HFF-Myc (cell line): ENCODE measurements around the gene C1QC.

Source experiments
- DNase-seq: peaks from one replicate; pipeline ENCODE4 v3.0.0-alpha.2; 2011; ENCODE audit warnings: low read depth; ENCODE audit errors: extremely low read depth
- H3K4me3 ChIP-seq: replicated peaks from 2 replicates; pipeline ENCODE4 v1.5.1; 2011; ENCODE audit warnings: low read depth, mild to moderate bottlenecking, control low read depth, low read length
- CTCF ChIP-seq: IDR thresholded peaks from 2 replicates; pipeline ENCODE4 v1.5.1; 2012; ENCODE audit warnings: mild to moderate bottlenecking, low read depth, low read length, control low read depth; ENCODE audit errors: missing control alignments

Gene C1QC

GRCh38 chr1:22600071-22600816 lies 43.2 kb upstream of the C1QC start:
- no peak overlapping the region for H3K4me3 ChIP-seq
- no peak for DNase-seq
- TF ChIP-seq CTCF = no peak

GRCh38 chr1:22600817-22601605 lies 42.4 kb upstream of the C1QC start:
- H3K4me3 ChIP-seq = no peak overlapping the region
- TF ChIP-seq CTCF = no peak
- DNase-seq = no peak

GRCh38 chr1:22601610-22602009 lies 41.8 kb upstream of the C1QC start:
- H3K4me3 ChIP-seq = no peak overlapping the region
- DNase-seq = no peak
- TF ChIP-seq CTCF = no peak

- DNase-seq = no peak
- H3K4me3 ChIP-seq = no peak overlapping the region
- no peak for TF ChIP-seq CTCF
Measured at GRCh38 chr1:22602060-22602740, 41.2 kb upstream of the C1QC start.

- DNase-seq = no peak
- TF ChIP-seq CTCF = no peak
- H3K4me3 ChIP-seq = no peak overlapping the region
Measured at GRCh38 chr1:22606161-22606560, 37.3 kb upstream of the C1QC start.

GRCh38 chr1:22607154-22607553 lies 36.3 kb upstream of the C1QC start:
- DNase-seq = no peak
- TF ChIP-seq CTCF = no peak
- H3K4me3 ChIP-seq = no peak overlapping the region
